NCI-H524 (cell line): ENCODE measurements around the gene PRKCH.

Experiments used
- DNase-seq, 2 experiments: peaks; one replicate each; lab custom pipeline; 2025; lab: John Stamatoyannopoulos, UW

The PRKCH gene

GRCh38 chr14:61532123-61532505 lies 210.7 kb downstream of the PRKCH start:
- no peak for DNase-seq

GRCh38 chr14:61532763-61533162 lies 211.4 kb downstream of the PRKCH start:
- peak in 1 of 2 experiments; percentile 25 for DNase-seq

GRCh38 chr14:61533513-61534255 lies 212.3 kb downstream of the PRKCH start:
- DNase-seq = no peak

- no peak for DNase-seq
Measured at GRCh38 chr14:61535032-61535431, 213.7 kb downstream of the PRKCH start.

GRCh38 chr14:61535458-61535857 lies 214.1 kb downstream of the PRKCH start:
- DNase-seq = no peak

- no peak for DNase-seq
Measured at GRCh38 chr14:61536661-61537562, 215.5 kb downstream of the PRKCH start.

GRCh38 chr14:61537563-61538463 lies 216.4 kb downstream of the PRKCH start:
- peak in 1 of 2 experiments; percentile 78 for DNase-seq

GRCh38 chr14:61538464-61539022 lies 217.2 kb downstream of the PRKCH start:
- no peak for DNase-seq

- no peak for DNase-seq
Measured at GRCh38 chr14:61539631-61540030, 218.3 kb downstream of the PRKCH start.

GRCh38 chr14:61540931-61541330 lies 219.6 kb downstream of the PRKCH start:
- no peak for DNase-seq

- no peak for DNase-seq
Measured at GRCh38 chr14:61542848-61543790, 221.7 kb downstream of the PRKCH start.

- DNase-seq = no peak
Measured at GRCh38 chr14:61543946-61544345, 222.6 kb downstream of the PRKCH start.

GRCh38 chr14:61544448-61545330 lies 223.3 kb downstream of the PRKCH start:
- DNase-seq = no peak

- no peak for DNase-seq
Measured at GRCh38 chr14:61545726-61546455, 224.5 kb downstream of the PRKCH start.

GRCh38 chr14:61547186-61548069 lies 226.0 kb downstream of the PRKCH start:
- peak in 1 of 2 experiments; percentile 54 for DNase-seq

GRCh38 chr14:61549425-61549824 lies 228.0 kb downstream of the PRKCH start:
- no peak for DNase-seq

- no peak for DNase-seq
Measured at GRCh38 chr14:61551384-61551783, 230.0 kb downstream of the PRKCH start.

- DNase-seq = no peak
Measured at GRCh38 chr14:61552241-61552640, 230.9 kb downstream of the PRKCH start.
